ENCODE measurements around the gene MYBL2. TPM values are rescaled to one million over a fixed set of nuclear protein-coding genes. Genes with fewer than 3 reads are reported as not detected.

The MYBL2 gene
- total RNA-seq, 2 donors from 2014 or later, result 139 to 182 TPM

GRCh38 chr20:43690943-43691598 is 24.2 kb downstream of the MYBL2 start:
- no peaks in the 10 kb centered on the region for H3K27me3 ChIP-seq (ENCODE audit: control insufficient read depth, insufficient read depth, low read length, poor library complexity, severe bottlenecking)
- Mint-ChIP-seq H3K9me3 (no peaks in the 10 kb centered on the region), H3K27ac (no peak overlapping the region), H3K36me3 (ENCODE audit: low read depth) (peaks cover 52% of the 10 kb centered on the region), H3K4me3 (no peak overlapping the region), H3K27me3 (ENCODE audit: insufficient read depth) (no peaks in the 10 kb centered on the region), H3K4me1 (peaks cover 2% of the 10 kb centered on the region)
- peaks cover 39% of the 10 kb centered on the region for H3K36me3 ChIP-seq (ENCODE audit: control insufficient read depth, insufficient read depth, low read length)
- no peak overlapping the region for H3K4me3 ChIP-seq (ENCODE audit: low read length)
- DNase-seq, result no peak
- H3K27ac ChIP-seq (ENCODE audit: low read depth, low read length), result no peak overlapping the region
- H3K4me1 ChIP-seq (ENCODE audit: control insufficient read depth, insufficient read depth, low read length), result no peaks in the 10 kb centered on the region
- 93 to 97% methylated on average over 6 to 8 of the region's 9 CpGs for WGBS, 2 experiments (ENCODE audit: insufficient coverage in 1 of 2, insufficient read length in 1 of 2)
- no peak overlapping the region for H3K9ac ChIP-seq (ENCODE audit: extremely low read depth, low read length, poor library complexity, severe bottlenecking)
- H3K9me3 ChIP-seq (ENCODE audit: control insufficient read depth, low read length), result no peaks in the 10 kb centered on the region
- TF ChIP-seq, protein P1, sequence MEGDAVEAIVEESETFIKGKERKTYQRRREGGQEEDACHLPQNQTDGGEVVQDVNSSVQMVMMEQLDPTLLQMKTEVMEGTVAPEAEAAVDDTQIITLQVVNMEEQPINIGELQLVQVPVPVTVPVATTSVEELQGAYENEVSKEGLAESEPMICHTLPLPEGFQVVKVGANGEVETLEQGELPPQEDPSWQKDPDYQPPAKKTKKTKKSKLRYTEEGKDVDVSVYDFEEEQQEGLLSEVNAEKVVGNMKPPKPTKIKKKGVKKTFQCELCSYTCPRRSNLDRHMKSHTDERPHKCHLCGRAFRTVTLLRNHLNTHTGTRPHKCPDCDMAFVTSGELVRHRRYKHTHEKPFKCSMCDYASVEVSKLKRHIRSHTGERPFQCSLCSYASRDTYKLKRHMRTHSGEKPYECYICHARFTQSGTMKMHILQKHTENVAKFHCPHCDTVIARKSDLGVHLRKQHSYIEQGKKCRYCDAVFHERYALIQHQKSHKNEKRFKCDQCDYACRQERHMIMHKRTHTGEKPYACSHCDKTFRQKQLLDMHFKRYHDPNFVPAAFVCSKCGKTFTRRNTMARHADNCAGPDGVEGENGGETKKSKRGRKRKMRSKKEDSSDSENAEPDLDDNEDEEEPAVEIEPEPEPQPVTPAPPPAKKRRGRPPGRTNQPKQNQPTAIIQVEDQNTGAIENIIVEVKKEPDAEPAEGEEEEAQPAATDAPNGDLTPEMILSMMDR (conservative IDR thresholded peaks at IDR 0.05), result no peak

GRCh38 chr20:43691928-43692524 is 25.1 kb downstream of the MYBL2 start:
- DNase-seq, result peak; percentile 89
- H3K36me3 Mint-ChIP-seq (ENCODE audit: low read depth), result peaks cover 51% of the 10 kb centered on the region
- WGBS, 2 experiments (ENCODE audit: insufficient coverage in 1 of 2, insufficient read length in 1 of 2), result 86 to 94% methylated on average over 5 of the region's 5 CpGs
- H3K27ac ChIP-seq (ENCODE audit: low read depth, low read length), result no peak overlapping the region
- no peak overlapping the region for H3K27ac Mint-ChIP-seq
- no peaks in the 10 kb centered on the region for H3K9me3 ChIP-seq (ENCODE audit: control insufficient read depth, low read length)
- H3K9ac ChIP-seq (ENCODE audit: extremely low read depth, low read length, poor library complexity, severe bottlenecking), result no peak overlapping the region
- no peaks in the 10 kb centered on the region for H3K9me3 Mint-ChIP-seq
- TF ChIP-seq, protein P1 (conservative IDR thresholded peaks at IDR 0.05), result peak; percentile 85
- H3K4me3 ChIP-seq (ENCODE audit: low read length), result no peak overlapping the region
- peaks cover 41% of the 10 kb centered on the region for H3K36me3 ChIP-seq (ENCODE audit: control insufficient read depth, insufficient read depth, low read length)
- H3K27me3 ChIP-seq (ENCODE audit: control insufficient read depth, insufficient read depth, low read length, poor library complexity, severe bottlenecking), result no peaks in the 10 kb centered on the region
- no peaks in the 10 kb centered on the region for H3K4me1 ChIP-seq (ENCODE audit: control insufficient read depth, insufficient read depth, low read length)
- no peaks in the 10 kb centered on the region for H3K27me3 Mint-ChIP-seq (ENCODE audit: insufficient read depth)
- peaks cover 2% of the 10 kb centered on the region for H3K4me1 Mint-ChIP-seq
- H3K4me3 Mint-ChIP-seq, result no peak overlapping the region

DNA sequence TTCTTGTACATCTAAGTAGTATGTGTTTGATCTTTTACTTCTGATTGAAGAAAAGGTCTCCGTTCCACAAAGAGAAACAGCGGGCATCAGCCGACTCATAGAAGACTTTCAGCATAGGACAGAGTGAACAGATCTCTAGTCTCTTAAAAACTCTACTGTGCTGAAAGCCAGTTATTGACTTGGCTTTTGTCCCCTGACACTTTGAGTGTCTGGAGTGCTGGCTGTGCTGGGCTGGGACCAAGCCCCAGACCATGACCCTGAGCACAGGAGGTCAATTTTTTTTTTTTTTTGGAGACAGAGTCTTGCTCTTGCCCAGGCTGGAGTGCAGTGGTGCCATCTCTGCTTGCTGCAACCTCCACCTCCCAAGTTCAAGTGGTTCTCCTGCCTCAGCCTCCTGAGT is 27.8 kb downstream of the MYBL2 start:
- no peaks in the 10 kb centered on the region for H3K27me3 Mint-ChIP-seq (ENCODE audit: insufficient read depth)
- Histone ChIP-seq H3K9me3 (ENCODE audit: control insufficient read depth, low read length) (no peaks in the 10 kb centered on the region), H3K9ac (ENCODE audit: extremely low read depth, low read length, poor library complexity, severe bottlenecking) (no peak overlapping the region), H3K27me3 (ENCODE audit: control insufficient read depth, insufficient read depth, low read length, poor library complexity, severe bottlenecking) (no peaks in the 10 kb centered on the region), H3K36me3 (ENCODE audit: control insufficient read depth, insufficient read depth, low read length) (peaks cover 41% of the 10 kb centered on the region), H3K4me3 (ENCODE audit: low read length) (no peak overlapping the region), H3K27ac (ENCODE audit: low read depth, low read length) (no peak overlapping the region), H3K4me1 (ENCODE audit: control insufficient read depth, insufficient read depth, low read length) (no peaks in the 10 kb centered on the region)
- no peak overlapping the region for H3K27ac Mint-ChIP-seq
- H3K4me1 Mint-ChIP-seq, result no peaks in the 10 kb centered on the region
- 89 to 95% methylated on average over 3 of the region's 3 CpGs for WGBS, 2 experiments (ENCODE audit: insufficient coverage in 1 of 2, insufficient read length in 1 of 2)
- DNase-seq, result no peak
- no peaks in the 10 kb centered on the region for H3K9me3 Mint-ChIP-seq
- H3K4me3 Mint-ChIP-seq, result no peak overlapping the region
- TF ChIP-seq, protein P1 (conservative IDR thresholded peaks at IDR 0.05), result no peak
- H3K36me3 Mint-ChIP-seq (ENCODE audit: low read depth), result peaks cover 47% of the 10 kb centered on the region

Measured in endodermal cell (in vitro differentiated cells).